PC-3 (cell line): ENCODE results near the gene CRAMP1. TPM values are rescaled to one million over a fixed set of nuclear protein-coding genes. Genes with fewer than 3 reads are reported as not detected.

Source experiments
- ATAC-seq: fragments of 200-7000 bp; cut with Tn5 transposase; 2 replicates; pipeline ENCODE4 v1.9.1; 2020; ENCODE audit warnings: mild to moderate bottlenecking, moderate library complexity
- BruUV-seq: library from RNA; stranded (reverse); fragments of 400-500 nt; replicated peaks from 2 replicates; lab custom pipeline; 2021; lab: Mats Ljungman, UMichigan
- CTCF ChIA-PET: fragments of 300-600 bp; sonication (Branson Sonifier 250); formaldehyde crosslinking; loops from one replicate; lab custom pipeline; 2022; ENCODE audit warnings: antibody characterized with exemption; lab: Charles Lee
- POLR2A ChIA-PET: fragments of 300-600 bp; sonication (Branson Sonifier 250); formaldehyde crosslinking; loops from one replicate; lab custom pipeline; 2022; ENCODE audit warnings: antibody characterized with exemption; ENCODE audit not compliant: unreplicated experiment; lab: Charles Lee
- DNase-seq: peaks from one replicate; pipeline ENCODE4 v3.0.0-alpha.2; 2015
- H2AFZ ChIP-seq: fragments of 300-600 bp; sonication (generic); 2 replicates; pipeline ENCODE4 v1.6.0; 2016; ENCODE audit warnings: antibody characterized with exemption, low read length
- H3F3A ChIP-seq: fragments of 300-600 bp; sonication (generic); one replicate; pipeline ENCODE4 v1.6.0; 2017; ENCODE audit warnings: antibody characterized with exemption, low read length, control low read depth, mild to moderate bottlenecking; ENCODE audit not compliant: unreplicated experiment
- H3K27ac ChIP-seq: fragments of 300-600 bp; sonication (generic); 2 replicates; pipeline ENCODE4 v1.5.1; 2016; ENCODE audit warnings: mild to moderate bottlenecking, low read length
- H3K27me3 ChIP-seq: fragments of 300-600 bp; sonication (generic); 2 replicates; pipeline ENCODE4 v1.6.1; 2016; ENCODE audit warnings: low read length, mixed read lengths
- H3K36me3 ChIP-seq: fragments of 300-600 bp; sonication (generic); 2 replicates; pipeline ENCODE4 v1.6.1; 2016; ENCODE audit warnings: low read depth, mixed run types, low read length, mixed read lengths
- H3K4me1 ChIP-seq: fragments of 300-600 bp; sonication (generic); 2 replicates; pipeline ENCODE4 v1.5.1; 2016; ENCODE audit warnings: low read length; ENCODE audit not compliant: insufficient read depth
- H3K4me2 ChIP-seq: fragments of 300-600 bp; sonication (generic); 2 replicates; pipeline ENCODE4 v1.6.0; 2016; ENCODE audit warnings: low read length
- H3K4me3 ChIP-seq: fragments of 300-600 bp; sonication (generic); 2 replicates; pipeline ENCODE4 v1.5.1; 2016; ENCODE audit warnings: mild to moderate bottlenecking, low read length, mixed read lengths
- H3K79me2 ChIP-seq: fragments of 300-600 bp; sonication (generic); 2 replicates; pipeline ENCODE4 v1.6.1; 2017; ENCODE audit warnings: low read length, mixed read lengths
- H3K9ac ChIP-seq: fragments of 300-600 bp; sonication (generic); 2 replicates; pipeline ENCODE4 v1.6.0; 2016; ENCODE audit warnings: mild to moderate bottlenecking, low read length
- H3K9me2 ChIP-seq: fragments of 300-600 bp; sonication (generic); replicated peaks from 2 replicates; pipeline ENCODE4 v1.6.1; 2016; ENCODE audit warnings: mixed run types, low read length, mixed read lengths
- H3K9me3 ChIP-seq: fragments of 300-600 bp; sonication (generic); 2 replicates; pipeline ENCODE4 v1.6.1; 2016; ENCODE audit warnings: low read length, mixed read lengths
- H4K20me1 ChIP-seq: fragments of 300-600 bp; sonication (generic); 2 replicates; pipeline ENCODE4 v1.6.1; 2016; ENCODE audit warnings: low read length, mixed read lengths
- CTCF ChIP-seq: fragments of 300-600 bp; sonication (generic); conservative IDR thresholded peaks from 2 replicates; pipeline ENCODE4 v1.5.1; 2017; ENCODE audit warnings: antibody characterized with exemption, low read depth, mild to moderate bottlenecking, low read length
- EZH2 ChIP-seq: fragments of 300-600 bp; sonication (generic); IDR thresholded peaks from one replicate; pipeline ENCODE4 v1.6.1; 2017; ENCODE audit warnings: antibody characterized with exemption, mild to moderate bottlenecking, low read length; ENCODE audit not compliant: unreplicated experiment
- EZH2phosphoT487 ChIP-seq: fragments of 300-600 bp; sonication (generic); IDR thresholded peaks from 2 replicates; pipeline ENCODE4 v1.6.1; 2018; ENCODE audit warnings: mild to moderate bottlenecking, antibody characterized with exemption, low read length, borderline replicate concordance
- intact Hi-C: fragments of 100-400 bp; cut with micrococcal nuclease; formaldehyde crosslinking; loops from 2 replicates; pipeline ENCODE4 v1.9.0; 2023
- total RNA-seq: library from RNA; depleted of rRNA; stranded (reverse); fragments of >200 nt; gene quantifications from 2 replicates; pipeline ENCODE4 v1.2.3, GENCODE V29; 2014

The CRAMP1 gene
- total RNA-seq, 1 experiment from 2014 or later, result 8.5 TPM

GRCh38 chr16:1631931-1632637 lies 19.9 kb downstream of the CRAMP1 start:
- Histone ChIP-seq H3K9ac (no peak overlapping the region), H3K79me2 (peaks cover 46% of the 10 kb centered on the region), H3K27ac (no peak overlapping the region), H3K9me3 (no peaks in the 10 kb centered on the region), H3K4me2 (no peak overlapping the region), H4K20me1 (no peaks in the 10 kb centered on the region), H3K4me3 (no peak overlapping the region), H2AFZ (no peak overlapping the region), H3F3A (no peaks in the 10 kb centered on the region), H3K36me3 (peaks cover 10% of the 10 kb centered on the region), H3K9me2 (no peaks in the 10 kb centered on the region), H3K27me3 (no peaks in the 10 kb centered on the region), H3K4me1 (no peaks in the 10 kb centered on the region)
- intact Hi-C loops, result no loop called here
- ChIA-PET CTCF (interaction anchor here (0.6 kb wide), 1 partner anchor 57 kb away, joined by 3 read pairs; no protein-coding TSS in a partner anchor), POLR2A (no interaction called here)
- no peak for TF ChIP-seq EZH2phosphoT487
- no peak for TF ChIP-seq EZH2
- TF ChIP-seq CTCF, result no peak
- no peak for DNase-seq
- BruUV-seq, result no TSS peak
- ATAC-seq, result no peak

- no TSS peak for BruUV-seq
- no peak for DNase-seq
- Histone ChIP-seq H3K36me3 (peaks cover 10% of the 10 kb centered on the region), H3K4me2 (no peak overlapping the region), H3K9ac (no peak overlapping the region), H2AFZ (no peak overlapping the region), H3K79me2 (peaks cover 41% of the 10 kb centered on the region), H3K9me2 (no peaks in the 10 kb centered on the region), H3K27ac (no peak overlapping the region), H3F3A (no peaks in the 10 kb centered on the region), H3K9me3 (no peaks in the 10 kb centered on the region), H3K4me3 (no peak overlapping the region), H3K27me3 (no peaks in the 10 kb centered on the region), H3K4me1 (no peaks in the 10 kb centered on the region), H4K20me1 (no peaks in the 10 kb centered on the region)
- ATAC-seq, result no peak
- POLR2A ChIA-PET, result no interaction called here
- CTCF ChIA-PET, result no interaction called here
- intact Hi-C loops, result no loop called here
- no peak for TF ChIP-seq CTCF
- TF ChIP-seq EZH2, result no peak
- TF ChIP-seq EZH2phosphoT487, result no peak
Measured at GRCh38 chr16:1632638-1632970, 20.4 kb downstream of the CRAMP1 start.

- Histone ChIP-seq H3K36me3 (peaks cover 10% of the 10 kb centered on the region), H3K4me2 (no peak overlapping the region), H2AFZ (no peak overlapping the region), H4K20me1 (no peaks in the 10 kb centered on the region), H3K4me1 (no peaks in the 10 kb centered on the region), H3K27me3 (no peaks in the 10 kb centered on the region), H3K4me3 (no peak overlapping the region), H3K9me3 (no peaks in the 10 kb centered on the region), H3K27ac (no peak overlapping the region), H3F3A (no peaks in the 10 kb centered on the region), H3K9ac (no peak overlapping the region), H3K79me2 (peaks cover 34% of the 10 kb centered on the region), H3K9me2 (no peaks in the 10 kb centered on the region)
- POLR2A ChIA-PET, result no interaction called here
- DNase-seq (no peak), ATAC-seq (no peak)
- intact Hi-C loops, result no loop called here
- CTCF ChIA-PET, result no interaction called here
- no TSS peak for BruUV-seq
- TF ChIP-seq EZH2phosphoT487 (no peak), EZH2 (no peak), CTCF (no peak)
Measured at GRCh38 chr16:1633310-1633709, 21.1 kb downstream of the CRAMP1 start.
